ENCODE data around the gene TRPM5.

DNA sequence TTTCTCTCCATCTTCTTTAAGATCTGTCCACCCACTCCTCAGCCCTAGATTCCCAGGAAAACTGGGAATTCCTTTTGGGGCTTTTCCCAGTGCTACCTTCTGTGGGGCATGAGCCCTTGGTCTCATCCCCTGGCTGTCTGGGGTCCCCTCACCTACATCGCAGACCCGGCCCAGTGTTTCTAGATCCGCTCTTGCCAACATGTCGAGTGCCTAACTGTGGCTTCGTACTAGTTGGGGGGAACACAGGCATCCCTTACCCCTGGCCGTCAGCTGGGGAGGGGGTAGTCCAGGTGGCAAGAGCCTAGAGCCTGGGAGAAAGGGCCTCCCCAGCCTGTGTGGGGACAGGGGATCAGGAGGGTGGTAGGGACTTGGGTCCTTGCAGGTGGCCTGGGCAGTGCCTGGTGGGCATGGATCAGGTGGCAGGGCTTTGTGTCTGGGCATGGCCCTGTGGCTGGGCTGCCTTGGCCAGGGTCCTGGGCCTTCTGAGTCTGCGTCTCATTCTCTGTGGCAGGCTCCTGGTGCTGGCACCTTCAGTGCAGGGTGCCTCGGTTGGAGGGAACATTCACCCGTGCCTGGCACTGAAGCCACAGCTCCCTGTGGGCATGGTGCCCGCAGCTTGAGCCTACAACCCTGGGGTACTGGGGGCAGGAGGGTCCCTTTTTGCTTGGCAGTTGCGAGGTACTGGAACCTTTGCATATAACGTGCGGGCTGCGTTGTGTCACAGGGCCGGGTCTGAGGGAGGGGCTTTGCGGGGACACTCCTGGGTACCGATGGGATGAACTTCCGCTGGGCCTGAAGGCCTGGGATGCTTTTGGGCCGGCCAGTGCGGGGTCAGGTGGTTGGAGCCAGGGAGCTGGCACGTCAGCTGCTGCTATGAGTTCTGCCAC, 4.6 kb upstream of the TRPM5 start:
- TF ChIP-seq POLR2A (IDR thresholded peaks at IDR 0.05; ENCODE audit: low read depth, low read length) (no peak), RAD21 (IDR thresholded peaks at IDR 0.05; ENCODE audit: low read length) (no peak), SMC3 (IDR thresholded peaks at IDR 0.05; ENCODE audit: low read depth, low read length) (no peak), RCOR1 (IDR thresholded peaks at IDR 0.05; ENCODE audit: insufficient replicate concordance, low read length) (no peak), BHLHE40 (IDR thresholded peaks at IDR 0.05; ENCODE audit: low read depth, low read length) (no peak), RFX5 (IDR thresholded peaks at IDR 0.05; ENCODE audit: low read depth, low read length) (no peak), MAFK (IDR thresholded peaks at IDR 0.05; ENCODE audit: low read depth, low read length) (no peak), FOS (IDR thresholded peaks at IDR 0.05; ENCODE audit: low read depth, low read length) (no peak), CEBPB (IDR thresholded peaks at IDR 0.05; ENCODE audit: low read depth, low read length) (no peak), MXI1 (IDR thresholded peaks at IDR 0.05; ENCODE audit: borderline replicate concordance, low read depth, low read length) (no peak)
- TF ChIP-seq, protein P1, sequence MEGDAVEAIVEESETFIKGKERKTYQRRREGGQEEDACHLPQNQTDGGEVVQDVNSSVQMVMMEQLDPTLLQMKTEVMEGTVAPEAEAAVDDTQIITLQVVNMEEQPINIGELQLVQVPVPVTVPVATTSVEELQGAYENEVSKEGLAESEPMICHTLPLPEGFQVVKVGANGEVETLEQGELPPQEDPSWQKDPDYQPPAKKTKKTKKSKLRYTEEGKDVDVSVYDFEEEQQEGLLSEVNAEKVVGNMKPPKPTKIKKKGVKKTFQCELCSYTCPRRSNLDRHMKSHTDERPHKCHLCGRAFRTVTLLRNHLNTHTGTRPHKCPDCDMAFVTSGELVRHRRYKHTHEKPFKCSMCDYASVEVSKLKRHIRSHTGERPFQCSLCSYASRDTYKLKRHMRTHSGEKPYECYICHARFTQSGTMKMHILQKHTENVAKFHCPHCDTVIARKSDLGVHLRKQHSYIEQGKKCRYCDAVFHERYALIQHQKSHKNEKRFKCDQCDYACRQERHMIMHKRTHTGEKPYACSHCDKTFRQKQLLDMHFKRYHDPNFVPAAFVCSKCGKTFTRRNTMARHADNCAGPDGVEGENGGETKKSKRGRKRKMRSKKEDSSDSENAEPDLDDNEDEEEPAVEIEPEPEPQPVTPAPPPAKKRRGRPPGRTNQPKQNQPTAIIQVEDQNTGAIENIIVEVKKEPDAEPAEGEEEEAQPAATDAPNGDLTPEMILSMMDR (conservative IDR thresholded peaks at IDR 0.05; ENCODE audit: low read depth, low read length): no peak
- TF ChIP-seq, protein P2, sequence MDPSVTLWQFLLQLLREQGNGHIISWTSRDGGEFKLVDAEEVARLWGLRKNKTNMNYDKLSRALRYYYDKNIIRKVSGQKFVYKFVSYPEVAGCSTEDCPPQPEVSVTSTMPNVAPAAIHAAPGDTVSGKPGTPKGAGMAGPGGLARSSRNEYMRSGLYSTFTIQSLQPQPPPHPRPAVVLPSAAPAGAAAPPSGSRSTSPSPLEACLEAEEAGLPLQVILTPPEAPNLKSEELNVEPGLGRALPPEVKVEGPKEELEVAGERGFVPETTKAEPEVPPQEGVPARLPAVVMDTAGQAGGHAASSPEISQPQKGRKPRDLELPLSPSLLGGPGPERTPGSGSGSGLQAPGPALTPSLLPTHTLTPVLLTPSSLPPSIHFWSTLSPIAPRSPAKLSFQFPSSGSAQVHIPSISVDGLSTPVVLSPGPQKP (IDR thresholded peaks at IDR 0.05; ENCODE audit: borderline replicate concordance, low read depth, low read length): no peak
